OCI-LY3 (cell line): ENCODE results near the gene POLRMT.

Experiments
- CTCF ChIP-seq: fragments of 200-600, 300-600 bp; sonication (generic); IDR thresholded peaks from 2 replicates; pipeline ENCODE4 v1.5.1; 2014; ENCODE audit warnings: antibody characterized with exemption, low read length, low read depth
- EZH2phosphoT487 ChIP-seq: fragments of 200-600 bp; shearing (Covaris generic); IDR thresholded peaks from 2 replicates; pipeline ENCODE4 v1.6.1; 2018; ENCODE audit warnings: antibody characterized with exemption, mixed run types, low read depth

- TF ChIP-seq CTCF: no peak
- TF ChIP-seq EZH2phosphoT487: no peak
Observed at GRCh38 chr19:610801-611480, 22.4 kb downstream of the POLRMT start.
